Posterior cingulate gyrus (tissue), 11 donors: Measurements from ENCODE around the gene PTBP3.

Source experiments
- DNase-seq, 10 donors: peaks; one replicate each; pipeline versions ENCODE4 v3.0.0 to v3.0.0-alpha.2; 2020 to 2021; ENCODE audit warnings: mixed read lengths in 3 of 10
- intact Hi-C: fragments of 100-400 bp; cut with DNase I; formaldehyde crosslinking; loops from one replicate; pipeline ENCODE4 v1.15.1; 2023

PTBP3 gene

GRCh38 chr9:112175796-112176315, 157.6 kb downstream of the PTBP3 start:
- DNase-seq: no peak
- intact Hi-C loops: no loop called here

GRCh38 chr9:112174965-112175795, 158.2 kb downstream of the PTBP3 start, which contains the start of gene SUSD1:
Gene SUSD1, minus strand, starts transcription at chr9:112175297. Its CDS starts 62 bp downstream, at chr9:112175235.
- intact Hi-C loops: no loop called here
- peak in 5 of 10 donors; percentile 8 to 79 (median 75) for DNase-seq

DNA sequence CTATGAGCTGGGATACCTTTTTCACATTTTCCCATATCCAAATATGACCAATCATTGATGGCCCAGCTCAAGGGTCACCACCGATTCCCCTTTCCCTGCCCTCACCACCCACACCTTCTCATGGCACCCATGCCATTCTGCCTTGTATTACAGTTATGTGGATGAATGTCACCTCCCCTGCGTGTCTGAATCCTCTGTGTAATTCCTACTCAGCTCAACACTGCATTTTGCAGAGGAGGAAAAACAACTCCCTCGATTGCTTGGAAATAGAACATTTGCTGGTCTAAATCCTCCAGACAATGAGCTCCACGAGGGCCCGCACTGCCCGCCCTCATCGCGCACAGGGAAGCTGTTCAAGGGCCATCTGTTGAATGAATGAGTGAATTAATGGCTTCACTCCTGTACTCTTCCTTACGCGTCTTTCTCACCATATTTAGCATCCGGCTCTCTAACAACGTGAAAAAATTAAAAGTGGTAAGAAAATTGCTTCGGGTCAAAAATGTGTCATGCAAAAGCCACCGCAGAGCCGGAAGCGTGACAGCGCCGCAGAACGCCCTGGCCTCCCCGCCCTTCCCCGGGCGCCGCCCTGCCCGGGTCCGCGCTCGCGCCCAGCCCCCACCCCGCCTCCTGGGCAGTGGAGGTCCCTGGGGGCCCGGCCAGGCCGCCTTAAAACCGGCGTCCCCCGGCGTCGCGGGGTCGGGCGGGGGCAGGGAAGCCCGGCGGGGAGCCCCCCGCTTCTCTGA, 159.0 kb downstream of the PTBP3 start:
- peak in 5 of 10 donors; percentile 11 to 85 (median 27) for DNase-seq
- intact Hi-C loops: no loop called here

GRCh38 chr9:112173489-112174221, 159.8 kb downstream of the PTBP3 start:
- no peak for DNase-seq
- intact Hi-C loops: no loop called here

DNA sequence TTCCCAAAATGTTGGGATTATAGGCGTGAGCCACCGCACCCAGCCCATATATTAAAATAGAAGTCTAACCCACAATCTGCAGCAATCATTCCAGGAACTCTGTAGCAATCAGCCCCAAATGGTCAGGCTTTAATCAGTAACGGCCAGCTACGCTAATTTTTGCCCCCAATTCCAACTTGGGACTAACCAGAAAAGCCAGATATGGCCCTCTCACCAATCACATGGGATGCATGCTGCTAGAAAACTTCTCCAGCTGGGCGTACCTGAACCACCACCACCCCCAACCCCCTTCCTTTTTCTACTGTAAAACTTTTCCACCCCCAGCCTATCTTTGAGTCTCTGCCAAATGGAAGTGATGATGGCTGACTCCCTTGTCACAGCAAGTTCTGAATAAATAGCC, 162.5 kb downstream of the PTBP3 start:
- intact Hi-C loops: no loop called here
- DNase-seq: no peak

- intact Hi-C loops: no loop called here
- DNase-seq: no peak
Measured at GRCh38 chr9:112170235-112170634, 163.2 kb downstream of the PTBP3 start.

GRCh38 chr9:112169368-112169767, 164.1 kb downstream of the PTBP3 start:
- DNase-seq: no peak
- intact Hi-C loops: no loop called here

- intact Hi-C loops: no loop called here
- no peak for DNase-seq
Measured at GRCh38 chr9:112168197-112168596, 165.2 kb downstream of the PTBP3 start.
